Cardiac fibroblast (primary cell): Measurements from ENCODE around the gene CSDE1.
"Not testable (repeated sequence)": the region's sequence is repeated elsewhere in the genome, so short reads cannot be mapped to it uniquely, and the experiment has no call there.

Experiments
- DNase-seq, 2 donors: peaks; one replicate each; pipeline versions ENCODE4 v3.0.0 to v3.0.0-alpha.2; 2010; ENCODE audit warnings: low read depth in 2 of 2
- H3K4me3 ChIP-seq, 2 donors: replicated peaks in 1 of 2; 1 replicate in 1 of 2; 2 replicates in 1 of 2; pipeline ENCODE4 v1.5.1; 2011; ENCODE audit warnings: low read depth in 2 of 2, low read length in 2 of 2, mild to moderate bottlenecking in 2 of 2, moderate library complexity in 1 of 2
- TF ChIP-seq, protein P1 (sequence below): IDR thresholded peaks from one replicate; pipeline ENCODE4 v1.5.1; 2011; ENCODE audit warnings: low read depth, mild to moderate bottlenecking, low read length, inconsistent platforms

CSDE1 gene

DNA sequence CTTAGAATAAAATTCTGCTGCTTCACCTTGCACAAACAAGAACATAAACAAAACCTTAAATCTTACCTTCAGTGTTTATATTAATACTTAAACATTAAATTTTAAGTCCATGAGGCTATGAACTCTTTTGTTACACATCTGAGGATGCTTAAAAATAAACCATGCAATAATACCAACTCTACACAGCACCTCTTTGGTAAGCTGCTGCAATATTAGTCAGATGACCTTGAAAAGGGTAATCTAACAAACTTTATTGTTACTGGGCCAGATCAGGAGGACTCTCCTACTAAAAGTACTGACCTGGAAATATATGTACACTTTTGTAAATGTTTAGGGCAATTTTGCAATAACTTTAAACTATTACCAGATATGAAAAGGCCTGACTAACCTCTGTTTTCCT lies 21.9 kb upstream of the CSDE1 start:
- TF ChIP-seq, protein P1, sequence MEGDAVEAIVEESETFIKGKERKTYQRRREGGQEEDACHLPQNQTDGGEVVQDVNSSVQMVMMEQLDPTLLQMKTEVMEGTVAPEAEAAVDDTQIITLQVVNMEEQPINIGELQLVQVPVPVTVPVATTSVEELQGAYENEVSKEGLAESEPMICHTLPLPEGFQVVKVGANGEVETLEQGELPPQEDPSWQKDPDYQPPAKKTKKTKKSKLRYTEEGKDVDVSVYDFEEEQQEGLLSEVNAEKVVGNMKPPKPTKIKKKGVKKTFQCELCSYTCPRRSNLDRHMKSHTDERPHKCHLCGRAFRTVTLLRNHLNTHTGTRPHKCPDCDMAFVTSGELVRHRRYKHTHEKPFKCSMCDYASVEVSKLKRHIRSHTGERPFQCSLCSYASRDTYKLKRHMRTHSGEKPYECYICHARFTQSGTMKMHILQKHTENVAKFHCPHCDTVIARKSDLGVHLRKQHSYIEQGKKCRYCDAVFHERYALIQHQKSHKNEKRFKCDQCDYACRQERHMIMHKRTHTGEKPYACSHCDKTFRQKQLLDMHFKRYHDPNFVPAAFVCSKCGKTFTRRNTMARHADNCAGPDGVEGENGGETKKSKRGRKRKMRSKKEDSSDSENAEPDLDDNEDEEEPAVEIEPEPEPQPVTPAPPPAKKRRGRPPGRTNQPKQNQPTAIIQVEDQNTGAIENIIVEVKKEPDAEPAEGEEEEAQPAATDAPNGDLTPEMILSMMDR, result no peak
- DNase-seq, result no peak
- H3K4me3 ChIP-seq, result peak overlapping the region; percentile 95 to 96

DNA sequence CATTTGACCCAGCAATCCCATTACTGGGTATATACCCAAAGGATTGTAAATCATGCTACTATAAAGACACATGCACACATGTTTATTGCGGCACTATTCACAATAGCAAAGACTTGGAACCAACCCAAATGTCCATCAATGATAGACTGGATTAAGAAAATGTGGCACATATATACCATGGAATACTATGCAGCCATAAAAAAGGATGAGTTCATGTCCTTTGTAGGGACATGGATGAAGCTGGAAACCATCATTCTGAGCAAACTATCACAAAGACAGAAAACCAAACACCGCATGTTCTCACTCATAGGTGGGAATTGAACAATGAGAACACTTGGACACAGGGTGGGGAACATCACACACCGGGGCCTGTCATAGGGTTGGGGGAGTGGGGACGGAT lies 18.9 kb upstream of the CSDE1 start:
- DNase-seq, H3K4me3 ChIP-seq: not testable (repeated sequence)

DNA sequence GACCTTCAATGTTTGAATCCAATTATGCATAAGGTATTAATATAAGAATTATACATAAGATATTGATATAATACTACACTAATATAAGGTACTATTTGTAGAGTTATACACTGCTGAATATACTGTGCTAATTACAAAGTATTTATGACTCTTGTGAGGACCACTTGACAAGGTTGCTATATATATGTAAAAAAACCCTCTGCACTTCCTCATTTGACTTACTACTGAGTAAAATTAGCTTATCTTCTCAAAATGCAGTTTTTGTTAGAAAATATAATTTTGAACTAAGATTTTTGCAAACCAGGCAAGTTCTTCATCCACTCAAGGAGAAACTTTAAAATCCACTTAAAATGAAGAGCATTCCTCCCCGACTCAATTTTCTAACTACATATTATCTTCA lies 14.2 kb upstream of the CSDE1 start:
- no peak for DNase-seq
- no peak overlapping the region for H3K4me3 ChIP-seq
- TF ChIP-seq, protein P1, result no peak

DNA sequence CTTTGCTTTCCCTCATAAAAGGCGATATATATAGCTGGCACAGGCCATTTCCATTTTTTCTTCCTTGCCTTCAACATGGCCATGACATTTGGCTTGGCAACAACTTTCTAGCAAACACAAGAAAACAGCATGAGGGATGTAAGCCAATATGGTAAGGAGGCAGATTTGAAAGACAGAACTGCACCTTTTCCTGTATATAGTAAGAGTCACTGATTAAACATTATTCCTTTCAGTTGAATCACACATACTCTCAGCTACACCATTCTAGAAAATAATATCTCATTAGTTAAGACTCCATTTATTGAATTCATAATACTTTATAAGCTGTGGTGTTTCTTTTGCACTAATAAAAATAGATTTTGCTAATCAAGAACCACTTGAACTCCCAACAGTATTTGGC lies 13.2 kb upstream of the CSDE1 start:
- DNase-seq, result no peak
- no peak overlapping the region for H3K4me3 ChIP-seq
- TF ChIP-seq, protein P1, result no peak

DNA sequence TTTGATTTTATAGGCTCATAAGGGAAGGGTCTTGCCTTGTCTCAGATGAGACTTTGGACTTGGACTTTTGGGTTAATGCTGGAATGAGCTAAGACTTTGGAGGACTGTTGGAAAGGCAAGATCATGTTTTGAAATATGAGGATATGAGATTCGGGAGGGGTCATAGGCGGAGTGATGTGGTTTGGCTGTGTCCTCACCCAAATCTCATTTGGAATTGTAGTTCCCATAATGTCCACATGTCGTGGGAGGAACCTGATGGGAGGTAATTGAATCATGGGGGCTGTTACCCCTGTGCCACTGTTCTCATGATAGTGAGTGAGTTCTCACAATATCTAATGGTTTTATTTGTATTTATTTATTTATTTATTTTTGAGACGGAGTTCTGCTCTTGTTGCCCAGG lies 6.9 kb upstream of the CSDE1 start:
- TF ChIP-seq, protein P1, result peak; percentile 23
- DNase-seq, result no peak
- no peak overlapping the region for H3K4me3 ChIP-seq

DNA sequence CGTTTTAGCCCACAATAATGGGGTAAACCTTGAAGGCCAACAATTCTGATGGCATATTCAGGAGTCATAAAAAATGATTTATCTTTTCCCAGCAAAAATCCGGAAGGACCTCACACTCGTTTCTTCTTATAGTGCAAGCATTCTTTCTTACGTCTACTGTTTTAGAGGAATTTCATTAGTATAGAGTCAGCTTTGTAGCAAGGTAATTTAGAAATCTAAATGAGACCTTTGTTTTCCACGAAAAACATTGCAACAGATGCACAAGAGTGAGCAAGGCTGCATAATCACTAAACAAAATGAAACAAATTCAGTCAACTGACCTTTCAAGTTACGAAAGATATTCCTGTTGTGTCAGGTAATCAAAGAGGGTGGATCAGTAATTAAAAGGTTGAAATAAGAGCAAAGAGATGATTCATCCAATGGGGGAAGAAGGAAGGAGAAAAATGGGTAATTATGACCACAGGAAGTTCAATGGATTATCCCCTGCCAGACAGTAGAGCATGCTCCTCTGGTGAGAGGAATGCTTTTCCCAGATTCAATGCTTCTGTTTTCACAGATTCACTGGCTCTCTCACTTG lies 560 bp upstream of the CSDE1 start:
- peak overlapping the region; percentile 99 to 100 for H3K4me3 ChIP-seq
- peak in 1 of 2 donors; percentile 21 for DNase-seq
- TF ChIP-seq, protein P1, result no peak

DNA sequence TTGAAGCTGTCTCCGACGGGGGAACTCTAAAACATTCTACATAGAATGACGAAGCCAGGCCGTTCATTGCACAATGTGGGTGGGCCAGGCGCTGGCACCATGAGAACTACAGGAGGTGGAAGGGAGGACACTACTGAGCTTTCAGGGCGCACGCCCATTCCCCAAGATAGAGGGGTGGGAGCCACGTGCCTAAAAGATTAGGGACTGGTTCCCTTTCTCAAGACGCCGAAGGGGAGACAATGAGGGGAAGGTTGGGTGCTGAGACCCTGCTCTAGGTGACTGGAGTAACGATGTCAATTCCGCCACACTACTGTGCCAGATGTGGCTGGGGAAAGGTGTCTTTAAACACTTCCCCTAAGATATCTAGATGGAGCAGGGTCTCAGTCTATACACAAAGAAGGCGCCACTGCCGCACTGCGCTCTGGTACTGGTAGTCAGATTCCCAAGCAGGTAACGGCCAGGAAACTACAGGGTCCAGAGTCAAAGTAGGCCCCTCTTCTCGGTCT lies 782 bp downstream of the CSDE1 start:
- DNase-seq, result peak; percentile 58 to 78
- TF ChIP-seq, protein P1, result no peak
- H3K4me3 ChIP-seq, result peak overlapping the region; percentile 99 to 100
